NCI-H2081 treated with DMSO at 0.1 percent for 48 hours (cell line): ENCODE measurements around the gene C22orf42.
"Not testable (repeated sequence)": the region's sequence is repeated elsewhere in the genome, so short reads cannot be mapped to it uniquely, and the experiment has no call there.

Experiments
- DNase-seq: peaks from one replicate; lab custom pipeline; 2025; lab: John Stamatoyannopoulos, UW

C22orf42 gene

DNA sequence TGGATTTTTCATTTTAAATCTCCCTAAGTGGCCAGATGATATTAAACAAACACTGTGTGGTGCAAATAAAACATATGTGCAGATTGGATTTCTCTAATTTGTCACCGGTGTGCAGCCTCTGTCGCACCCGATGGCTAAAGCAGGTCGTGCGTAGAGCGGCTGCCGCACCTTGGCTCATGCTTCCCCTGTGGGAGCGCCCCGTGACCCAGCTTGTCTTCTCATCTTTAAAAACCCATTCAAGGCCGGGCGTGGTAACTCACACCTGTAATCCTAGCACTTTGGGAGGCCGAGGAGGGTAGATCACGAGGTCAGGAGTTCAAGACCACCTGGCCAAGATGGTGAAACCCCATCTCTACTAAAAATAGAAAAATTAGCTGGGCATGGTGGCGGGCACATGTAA is 24.3 kb downstream of the C22orf42 start:
- not testable (repeated sequence) for DNase-seq

GRCh38 chr22:32132783-32133182 is 26.3 kb downstream of the C22orf42 start:
- no peak for DNase-seq

DNA sequence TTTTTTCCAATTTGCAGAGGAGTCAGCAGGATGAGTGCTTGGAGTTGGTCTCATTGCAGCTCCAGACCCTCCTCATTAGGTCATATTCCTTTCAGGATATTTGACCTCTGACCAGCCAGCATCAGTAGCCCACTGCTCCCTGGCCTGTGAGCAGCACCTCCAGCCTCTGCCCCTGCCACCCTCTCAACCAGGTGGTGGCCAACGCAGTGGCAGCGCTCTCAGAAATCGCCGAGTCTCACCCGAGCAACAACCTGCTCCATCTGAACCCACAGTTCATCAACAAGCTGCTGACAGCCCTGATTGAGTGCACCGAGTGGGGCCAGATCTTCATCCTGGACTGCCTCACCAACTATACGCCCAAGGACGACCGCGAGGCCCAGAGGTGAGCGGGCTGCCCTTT is 27.0 kb downstream of the C22orf42 start:
- DNase-seq, result no peak

GRCh38 chr22:32130464-32130863 is 28.6 kb downstream of the C22orf42 start:
- DNase-seq, result no peak

- DNase-seq, result no peak
Observed at GRCh38 chr22:32127904-32128303, 31.2 kb downstream of the C22orf42 start.

GRCh38 chr22:32123657-32124056 is 35.4 kb downstream of the C22orf42 start:
- no peak for DNase-seq

GRCh38 chr22:32122899-32123298 is 36.2 kb downstream of the C22orf42 start:
- no peak for DNase-seq

DNA sequence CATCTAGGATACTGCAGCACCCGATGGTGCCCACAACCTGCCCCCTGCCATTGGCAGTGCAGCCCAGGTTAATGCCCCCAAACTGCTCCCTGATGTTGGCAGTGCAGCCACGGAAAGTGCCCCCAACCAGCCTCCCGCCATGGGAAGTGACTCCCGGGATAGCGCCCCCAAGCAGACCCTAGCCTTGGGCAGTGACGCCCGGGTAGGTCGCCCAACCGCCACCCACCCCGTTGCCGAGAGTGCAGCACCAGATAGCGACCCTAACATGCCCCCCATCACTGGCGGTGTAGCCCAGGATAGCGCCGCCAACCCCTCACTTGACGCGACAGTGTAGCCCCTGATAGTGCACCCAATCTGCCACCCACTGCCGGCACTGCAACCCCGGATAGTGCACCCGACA is 38.5 kb downstream of the C22orf42 start:
- no peak for DNase-seq

DNA sequence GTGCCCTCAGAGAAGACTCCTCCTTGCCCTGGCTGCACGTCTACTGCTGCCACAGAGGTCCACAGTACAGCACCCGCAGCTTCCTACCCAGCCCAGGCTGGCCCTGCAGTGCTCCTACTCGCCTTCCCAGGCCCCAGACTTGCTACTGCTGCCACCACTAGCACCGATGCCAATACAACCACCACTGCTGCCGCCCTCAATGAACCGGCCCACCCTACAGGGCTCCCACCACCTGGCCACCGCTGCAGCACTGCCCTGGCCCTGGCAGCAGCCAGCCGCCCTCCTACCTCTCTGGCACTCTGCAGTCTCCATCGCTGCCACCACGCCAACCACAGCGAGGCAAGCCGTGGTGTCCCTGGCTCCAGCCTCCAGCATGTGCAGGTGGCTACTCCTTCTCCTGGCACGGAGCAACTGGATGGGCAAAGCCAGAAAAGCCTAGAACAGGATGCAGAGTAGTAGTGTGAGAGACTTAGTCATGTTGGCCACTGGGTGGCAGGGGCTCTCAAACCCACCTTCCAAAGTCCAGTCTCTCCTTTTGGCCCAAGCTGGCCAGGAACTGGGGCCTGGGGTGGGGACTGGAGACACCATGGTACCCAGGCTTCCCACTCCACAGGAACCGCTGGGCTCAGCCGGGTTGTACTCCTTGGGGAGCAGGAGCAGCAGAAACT is 39.4 kb downstream of the C22orf42 start:
- no peak for DNase-seq

- DNase-seq, result no peak
Observed at GRCh38 chr22:32112380-32112779, 46.7 kb downstream of the C22orf42 start.

GRCh38 chr22:32106930-32107329 is 52.2 kb downstream of the C22orf42 start:
- DNase-seq, result no peak

DNA sequence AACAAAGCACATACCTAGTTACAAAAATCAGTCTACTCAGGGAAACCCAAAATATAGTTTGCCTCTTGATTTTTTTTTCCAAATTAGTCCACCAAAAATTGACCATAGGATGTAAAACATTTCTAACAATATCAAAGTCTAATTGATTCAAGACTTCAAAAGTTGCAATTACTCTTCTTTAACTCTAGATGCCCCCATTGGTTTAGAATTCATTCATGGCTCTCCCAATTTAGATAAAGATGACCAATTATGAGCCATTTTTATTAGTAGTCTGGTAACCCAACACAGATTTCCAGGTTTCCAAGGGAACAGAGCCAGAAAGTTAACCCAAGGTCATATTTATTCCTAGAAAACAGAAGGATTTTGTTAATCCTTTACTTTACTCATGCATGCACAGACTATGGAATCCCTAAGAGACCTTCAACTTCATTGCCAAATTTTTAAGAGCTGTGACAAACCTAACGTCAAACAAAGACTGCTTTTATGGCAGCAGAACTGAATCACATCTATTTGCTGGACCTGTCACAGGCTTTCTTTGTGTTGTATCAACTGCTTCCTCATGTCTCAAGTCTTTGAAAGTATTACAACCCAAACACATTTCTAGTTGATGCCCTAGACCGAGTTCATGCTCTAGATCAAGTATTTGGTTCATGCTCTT is 55.3 kb downstream of the C22orf42 start:
- no peak for DNase-seq

GRCh38 chr22:32100711-32101110 is 58.4 kb downstream of the C22orf42 start:
- DNase-seq, result no peak
